ENCODE results near the gene BMP7.

Gene BMP7

GRCh38 chr20:57118964-57119363 is 147.5 kb downstream of the BMP7 start:
- no peak for DNase-seq

All from NCI-H524 (cell line).